Keratinocyte (primary cell): ENCODE measurements around the gene SPOCD1. TPM values are rescaled to one million over a fixed set of nuclear protein-coding genes. Genes with fewer than 3 reads are reported as not detected.
A peak's percentile ranks its signal among the peaks of the same experiment; 100 is the strongest.

Source experiments
- DNase-seq: peaks from one replicate; pipeline ENCODE4 v3.0.0-alpha.2; 2011; ENCODE audit warnings: low read depth, missing footprints, low spot score
- FAIRE-seq: peaks from 2 replicates; lab custom pipeline; 2011; peaks lifted over from hg19 to GRCh38; lab: Jason Lieb, UNC
- H2AFZ ChIP-seq: 2 replicates; pipeline ENCODE4 v1.6.0; 2012; ENCODE audit warnings: low read length, control low read depth, inconsistent platforms; ENCODE audit not compliant: control insufficient read depth
- H3K27ac ChIP-seq: 2 replicates; pipeline ENCODE4 v1.5.1; 2011; ENCODE audit warnings: low read length; ENCODE audit not compliant: control insufficient read depth, insufficient read depth
- H3K27me3 ChIP-seq: 3 replicates; pipeline ENCODE4 v1.6.0; 2011; ENCODE audit warnings: low read length; ENCODE audit not compliant: control insufficient read depth, insufficient read depth; ENCODE audit errors: extremely low read depth
- H3K36me3 ChIP-seq, 2 experiments: 2 replicates in 1 of 2; 3 replicates in 1 of 2; pipeline ENCODE4 v1.5.1; 2011; ENCODE audit warnings: low read length in 2 of 2, mild to moderate bottlenecking in 1 of 2; ENCODE audit not compliant: control insufficient read depth in 2 of 2, insufficient read depth in 2 of 2; ENCODE audit errors: extremely low read depth in 1 of 2
- H3K4me1 ChIP-seq: 3 replicates; pipeline ENCODE4 v1.5.1; 2011; ENCODE audit warnings: low read length; ENCODE audit not compliant: control insufficient read depth, insufficient read depth; ENCODE audit errors: extremely low read depth
- H3K4me2 ChIP-seq: 3 replicates; pipeline ENCODE4 v1.6.0; 2011; ENCODE audit warnings: low read depth, low read length; ENCODE audit not compliant: control insufficient read depth, insufficient read depth; ENCODE audit errors: extremely low read depth
- H3K4me3 ChIP-seq, 3 experiments: fragments of 200-600 bp in 1 of 3; sonication (generic) in 1 of 3; 2 replicates in 2 of 3; 3 replicates in 1 of 3; pipeline ENCODE4 v1.5.1; 2011 to 2016; ENCODE audit warnings: low read length in 3 of 3, mild to moderate bottlenecking in 3 of 3, control low read depth in 2 of 3, inconsistent platforms in 1 of 3, low read depth in 1 of 3, mixed read lengths in 1 of 3, mixed run types in 1 of 3, moderate library complexity in 1 of 3; ENCODE audit not compliant: control insufficient read depth in 2 of 3, insufficient read depth in 2 of 3; ENCODE audit errors: extremely low read depth in 1 of 3
- H3K79me2 ChIP-seq: 2 replicates; pipeline ENCODE4 v1.6.0; 2012; ENCODE audit warnings: low read length; ENCODE audit not compliant: control insufficient read depth, insufficient read depth
- H3K9ac ChIP-seq: 3 replicates; pipeline ENCODE4 v1.6.0; 2011; ENCODE audit warnings: low read length; ENCODE audit not compliant: control insufficient read depth, insufficient read depth; ENCODE audit errors: extremely low read depth
- H3K9me1 ChIP-seq: 3 replicates; pipeline ENCODE4 v1.6.0; 2011; ENCODE audit warnings: low read length; ENCODE audit not compliant: control insufficient read depth, insufficient read depth; ENCODE audit errors: extremely low read depth
- H3K9me3 ChIP-seq: 2 replicates; pipeline ENCODE4 v1.5.1; 2012; ENCODE audit warnings: low read depth, low read length; ENCODE audit not compliant: control insufficient read depth
- H4K20me1 ChIP-seq: 3 replicates; pipeline ENCODE4 v1.6.0; 2011; ENCODE audit warnings: low read length; ENCODE audit not compliant: control insufficient read depth, insufficient read depth; ENCODE audit errors: extremely low read depth
- EZH2 ChIP-seq: IDR thresholded peaks from one replicate; pipeline ENCODE4 v1.6.1; 2012; ENCODE audit warnings: inconsistent platforms, mild to moderate bottlenecking, low read length, moderate library complexity
- dilution Hi-C: fragments of 300-500 bp; cut with MboI; formaldehyde crosslinking; loops from one replicate; pipeline ENCODE4 v1.7.0; 2020; ENCODE audit warnings: low sequenced_read_pairs; ENCODE audit not compliant: extremely low pct_ligation_motif_present
- polyA plus RNA-seq, 5 experiments: library from polyadenylated mRNA; depleted of rRNA in 3 of 5; stranded (reverse) in 3 of 5; stranded (forward) in 1 of 5; unstranded in 1 of 5; fragments of >200 nt; gene quantifications; 1 replicate in 1 of 5; 2 replicates in 3 of 5; 3 replicates in 1 of 5; pipeline versions ENCODE4 v1.2.1 to v1.2.3, GENCODE V29; 2011 to 2012; ENCODE audit warnings: missing spikeins in 2 of 5, low read depth in 1 of 5, low replicate concordance in 1 of 5
- TF ChIP-seq, protein P1 (sequence below), 3 experiments: IDR thresholded peaks in 1 of 3; conservative IDR thresholded peaks in 1 of 3; optimal IDR thresholded peaks in 1 of 3; 2 replicates in 2 of 3; 3 replicates in 1 of 3; pipeline versions ENCODE3 to v1.5.1; 2011; ENCODE audit warnings: low read length in 3 of 3, mild to moderate bottlenecking in 3 of 3, moderate library complexity in 2 of 3, control low read depth in 1 of 3, inconsistent platforms in 1 of 3; ENCODE audit not compliant: insufficient read depth in 2 of 3; ENCODE audit errors: extremely low read depth in 1 of 3

The SPOCD1 gene
- polyA plus RNA-seq, 1 donor (not counting 4 experiments of a cell fraction or from before 2014, with no cell fraction given) = 4.7 TPM

DNA sequence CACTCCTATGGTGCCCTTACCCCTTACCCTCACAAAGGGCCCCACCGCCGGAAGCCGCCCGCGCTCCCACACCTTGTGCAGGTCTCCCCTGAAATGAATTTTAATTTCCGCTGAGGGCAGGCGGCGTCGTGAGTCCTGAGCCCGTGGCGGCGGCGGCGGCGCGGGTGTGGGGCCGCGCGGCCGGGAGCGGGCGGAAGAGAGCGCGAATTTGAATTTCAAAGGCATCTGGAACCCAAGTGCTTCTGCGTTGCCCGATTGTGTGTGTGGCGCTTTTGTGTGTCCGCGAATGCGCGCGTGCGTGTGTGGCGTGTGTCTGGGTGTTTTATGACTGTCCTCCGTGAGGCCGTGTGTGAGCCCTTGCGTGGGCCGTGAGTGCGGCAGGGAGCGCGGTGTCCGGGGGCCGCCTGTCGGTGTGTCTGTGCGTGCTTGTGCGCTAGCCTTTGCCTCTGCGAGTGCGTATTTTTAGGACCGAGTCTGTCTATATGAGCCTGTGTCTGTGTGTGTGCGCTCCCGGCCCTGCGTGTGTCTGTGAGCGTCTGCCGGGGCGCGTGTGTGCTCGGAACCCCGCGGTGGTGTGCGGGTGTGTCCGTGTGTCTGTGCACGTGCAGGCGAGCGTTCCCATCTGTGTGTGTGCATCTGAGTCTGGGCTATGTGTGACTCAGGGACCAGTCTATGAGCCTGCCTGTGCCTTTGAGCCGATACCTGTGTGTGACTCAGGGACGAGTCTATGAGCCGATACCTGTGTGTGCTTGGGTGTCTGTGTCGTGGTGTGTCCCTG lies 43.7 kb downstream of the SPOCD1 start:
- FAIRE-seq = peak; percentile 92

GRCh38 chr1:31769720-31770390 lies 46.0 kb downstream of the SPOCD1 start:
- Histone ChIP-seq H3K9me3 (no peaks in the 10 kb centered on the region), H3K27ac (no peak overlapping the region), H3K4me2 (no peak overlapping the region), H3K9ac (no peak overlapping the region), H3K27me3 (peaks cover 36% of the 10 kb centered on the region), H3K4me1 (peaks cover 4% of the 10 kb centered on the region), H2AFZ (no peak overlapping the region), H3K79me2 (no peaks in the 10 kb centered on the region), H3K36me3 (no peaks in the 10 kb centered on the region), H4K20me1 (no peaks in the 10 kb centered on the region), H3K9me1 (no peaks in the 10 kb centered on the region), H3K4me3 (no peak overlapping the region)
- no peak for DNase-seq
- TF ChIP-seq, protein P1, sequence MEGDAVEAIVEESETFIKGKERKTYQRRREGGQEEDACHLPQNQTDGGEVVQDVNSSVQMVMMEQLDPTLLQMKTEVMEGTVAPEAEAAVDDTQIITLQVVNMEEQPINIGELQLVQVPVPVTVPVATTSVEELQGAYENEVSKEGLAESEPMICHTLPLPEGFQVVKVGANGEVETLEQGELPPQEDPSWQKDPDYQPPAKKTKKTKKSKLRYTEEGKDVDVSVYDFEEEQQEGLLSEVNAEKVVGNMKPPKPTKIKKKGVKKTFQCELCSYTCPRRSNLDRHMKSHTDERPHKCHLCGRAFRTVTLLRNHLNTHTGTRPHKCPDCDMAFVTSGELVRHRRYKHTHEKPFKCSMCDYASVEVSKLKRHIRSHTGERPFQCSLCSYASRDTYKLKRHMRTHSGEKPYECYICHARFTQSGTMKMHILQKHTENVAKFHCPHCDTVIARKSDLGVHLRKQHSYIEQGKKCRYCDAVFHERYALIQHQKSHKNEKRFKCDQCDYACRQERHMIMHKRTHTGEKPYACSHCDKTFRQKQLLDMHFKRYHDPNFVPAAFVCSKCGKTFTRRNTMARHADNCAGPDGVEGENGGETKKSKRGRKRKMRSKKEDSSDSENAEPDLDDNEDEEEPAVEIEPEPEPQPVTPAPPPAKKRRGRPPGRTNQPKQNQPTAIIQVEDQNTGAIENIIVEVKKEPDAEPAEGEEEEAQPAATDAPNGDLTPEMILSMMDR (optimal IDR thresholded peaks at IDR 0.05 in 1 of 3, IDR thresholded peaks at IDR 0.05 in 1 of 3, conservative IDR thresholded peaks at IDR 0.05 in 1 of 3; ENCODE audit: extremely low read depth in 1 of 3, insufficient read depth in 2 of 3, low read length in 3 of 3) = no peak
- TF ChIP-seq EZH2 = no peak
- dilution Hi-C loops = no loop called here
- no peak for FAIRE-seq

More for the DNA sequence above, 43.7 kb downstream of the SPOCD1 start:
- H3K9me3 ChIP-seq = no peaks in the 10 kb centered on the region
- no peak overlapping the region for H3K27ac ChIP-seq
- peak overlapping the region; percentile 74 for H3K9ac ChIP-seq
- dilution Hi-C loops = no loop called here
- H3K79me2 ChIP-seq = no peaks in the 10 kb centered on the region
- H3K4me3 ChIP-seq = peak overlapping the region; percentile 16 to 56 (median 19)
- TF ChIP-seq, protein P1 (optimal IDR thresholded peaks at IDR 0.05 in 1 of 3, IDR thresholded peaks at IDR 0.05 in 1 of 3, conservative IDR thresholded peaks at IDR 0.05 in 1 of 3; ENCODE audit: extremely low read depth in 1 of 3, insufficient read depth in 2 of 3, low read length in 3 of 3) = peak; percentile 8 to 15 (median 12)
- peak; percentile 54 for TF ChIP-seq EZH2
- H3K27me3 ChIP-seq = peaks cover 36% of the 10 kb centered on the region
- H2AFZ ChIP-seq = peak overlapping the region; percentile 38
- H4K20me1 ChIP-seq = no peaks in the 10 kb centered on the region
- no peaks in the 10 kb centered on the region for H3K36me3 ChIP-seq
- peak; percentile 88 for DNase-seq
- H3K4me2 ChIP-seq = peak overlapping the region; percentile 80
- H3K4me1 ChIP-seq = peaks cover 8% of the 10 kb centered on the region
- no peaks in the 10 kb centered on the region for H3K9me1 ChIP-seq
